GM20000 (cell line): Measurements from ENCODE around the gene GALNT2.

ENCODE experiments used
- DNase-seq: peaks from one replicate; pipeline ENCODE4 v3.0.0; 2012; ENCODE audit warnings: low spot score
- CTCF ChIP-seq: IDR thresholded peaks from 2 replicates; pipeline ENCODE4 v1.5.1; 2012; ENCODE audit warnings: mild to moderate bottlenecking, control low read depth; ENCODE audit errors: extremely low read depth, missing control alignments

Gene GALNT2

GRCh38 chr1:230068621-230068873, 1.5 kb downstream of the GALNT2 start:
- no peak for DNase-seq

GRCh38 chr1:230068952-230069684, 2.1 kb downstream of the GALNT2 start:
- no peak for TF ChIP-seq CTCF
- peak; percentile 38 for DNase-seq

More at GRCh38 chr1:230068621-230068873, 1.5 kb downstream of the GALNT2 start:
- no peak for TF ChIP-seq CTCF

GRCh38 chr1:230069796-230070195, 2.8 kb downstream of the GALNT2 start:
- DNase-seq = no peak
- TF ChIP-seq CTCF = no peak

GRCh38 chr1:230070321-230071208, 3.5 kb downstream of the GALNT2 start:
- TF ChIP-seq CTCF = no peak
- no peak for DNase-seq

- DNase-seq = no peak
- no peak for TF ChIP-seq CTCF
Measured at GRCh38 chr1:230071316-230071715, 4.3 kb downstream of the GALNT2 start.

- TF ChIP-seq CTCF = no peak
- no peak for DNase-seq
Measured at GRCh38 chr1:230072296-230072695, 5.3 kb downstream of the GALNT2 start.

GRCh38 chr1:230072866-230073265, 5.8 kb downstream of the GALNT2 start:
- no peak for TF ChIP-seq CTCF
- no peak for DNase-seq
